Uterus (tissue), 2 donors: Measurements from ENCODE around the gene FGFR1OP2.

ENCODE experiments used
- POLR2A ChIP-seq, 2 donors: fragments of 450-650 bp; IDR thresholded peaks; one replicate each; pipeline ENCODE4 v1.6.1; 2016; ENCODE audit warnings: antibody characterized with exemption in 2 of 2, mild to moderate bottlenecking in 1 of 2, moderate library complexity in 1 of 2
- TF ChIP-seq, protein P1 (sequence below), 4 experiments: fragments of 200-600 bp in 2 of 4; fragments of 450-650 bp in 2 of 4; sonication (generic) in 2 of 4; IDR thresholded peaks; one replicate each; pipeline ENCODE4 v1.5.1; 2016 to 2019; ENCODE audit warnings: antibody characterized with exemption in 4 of 4, mild to moderate bottlenecking in 2 of 4, moderate library complexity in 1 of 4

- TF ChIP-seq, protein P1, sequence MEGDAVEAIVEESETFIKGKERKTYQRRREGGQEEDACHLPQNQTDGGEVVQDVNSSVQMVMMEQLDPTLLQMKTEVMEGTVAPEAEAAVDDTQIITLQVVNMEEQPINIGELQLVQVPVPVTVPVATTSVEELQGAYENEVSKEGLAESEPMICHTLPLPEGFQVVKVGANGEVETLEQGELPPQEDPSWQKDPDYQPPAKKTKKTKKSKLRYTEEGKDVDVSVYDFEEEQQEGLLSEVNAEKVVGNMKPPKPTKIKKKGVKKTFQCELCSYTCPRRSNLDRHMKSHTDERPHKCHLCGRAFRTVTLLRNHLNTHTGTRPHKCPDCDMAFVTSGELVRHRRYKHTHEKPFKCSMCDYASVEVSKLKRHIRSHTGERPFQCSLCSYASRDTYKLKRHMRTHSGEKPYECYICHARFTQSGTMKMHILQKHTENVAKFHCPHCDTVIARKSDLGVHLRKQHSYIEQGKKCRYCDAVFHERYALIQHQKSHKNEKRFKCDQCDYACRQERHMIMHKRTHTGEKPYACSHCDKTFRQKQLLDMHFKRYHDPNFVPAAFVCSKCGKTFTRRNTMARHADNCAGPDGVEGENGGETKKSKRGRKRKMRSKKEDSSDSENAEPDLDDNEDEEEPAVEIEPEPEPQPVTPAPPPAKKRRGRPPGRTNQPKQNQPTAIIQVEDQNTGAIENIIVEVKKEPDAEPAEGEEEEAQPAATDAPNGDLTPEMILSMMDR (IDR thresholded peaks at IDR 0.05) = no peak
- no peak for TF ChIP-seq POLR2A (IDR thresholded peaks at IDR 0.05)
Observed at GRCh38 chr12:26896913-26897312, 41.4 kb upstream of the FGFR1OP2 start.
